Activated CD4-positive, alpha-beta T cell treated with anti-CD3 and anti-CD28 coated beads for 36 hours (primary cell): ENCODE measurements around the gene PTPN5. TPM values are rescaled to one million over a fixed set of nuclear protein-coding genes. Genes with fewer than 3 reads are reported as not detected.
A peak's percentile ranks its signal among the peaks of the same experiment; 100 is the strongest.
"Not testable (repeated sequence)": the region's sequence is repeated elsewhere in the genome, so short reads cannot be mapped to it uniquely, and the experiment has no call there.

Experiments
- ATAC-seq: fragments of 200-7000 bp; cut with Tn5 transposase; one replicate; pipeline ENCODE4 v1.10.0; 2021; ENCODE audit warnings: mild to moderate bottlenecking, moderate library complexity
- CTCF ChIA-PET: fragments of 350-600 bp; sonication (Branson Sonifier 250); formaldehyde crosslinking; loops from one replicate; lab custom pipeline; 2021; ENCODE audit warnings: antibody characterized with exemption; lab: Charles Lee
- POLR2A ChIA-PET: fragments of 350-600 bp; sonication (Branson Sonifier 250); formaldehyde crosslinking; loops from one replicate; lab custom pipeline; 2021; ENCODE audit warnings: antibody characterized with exemption, inconsistent platforms; lab: Charles Lee
- DNase-seq: peaks from one replicate; pipeline ENCODE4 v3.0.0-alpha.2; 2020
- H3K27ac Mint-ChIP-seq: one replicate; pipeline ENCODE4 v1.8.0; 2021; ENCODE audit warnings: mixed read lengths
- H3K27me3 Mint-ChIP-seq: one replicate; pipeline ENCODE4 v1.8.0; 2021; ENCODE audit warnings: mixed read lengths
- H3K36me3 Mint-ChIP-seq: one replicate; pipeline ENCODE4 v1.8.0; 2021; ENCODE audit warnings: low read depth, mixed read lengths
- H3K4me1 Mint-ChIP-seq: one replicate; pipeline ENCODE4 v1.8.0; 2021; ENCODE audit warnings: mixed read lengths
- H3K4me3 Mint-ChIP-seq: one replicate; pipeline ENCODE4 v1.8.0; 2021; ENCODE audit warnings: mild to moderate bottlenecking, moderate library complexity, mixed read lengths
- H3K9me3 Mint-ChIP-seq: one replicate; pipeline ENCODE4 v1.8.0; 2021; ENCODE audit warnings: low read depth, mixed read lengths
- intact Hi-C, 2 experiments: fragments of 100-400 bp; cut with DNase I in 1 of 2; cut with micrococcal nuclease in 1 of 2; formaldehyde crosslinking; loops; one replicate each; pipeline versions ENCODE4 v1.14.2 to v1.15.1; 2022 to 2024; cut with DNase I, micrococcal nuclease
- total RNA-seq, 2 experiments: library from RNA; stranded (reverse); gene quantifications; one replicate each; pipeline ENCODE4 v1.2.3, GENCODE V29; 2021

The PTPN5 gene
- total RNA-seq, 2 experiments from 2014 or later = not detected

GRCh38 chr11:18699269-18699596 lies 92.4 kb downstream of the PTPN5 start:
- Mint-ChIP-seq H3K36me3 (no peaks in the 10 kb centered on the region), H3K27ac (no peak overlapping the region), H3K27me3 (peaks cover 3% of the 10 kb centered on the region), H3K9me3 (no peaks in the 10 kb centered on the region), H3K4me1 (peaks cover 13% of the 10 kb centered on the region), H3K4me3 (peak overlapping the region; percentile 67)
- DNase-seq (no peak), ATAC-seq (no peak)
- ChIA-PET POLR2A (no interaction called here), CTCF (interaction anchor here (0.7 kb wide), 1 partner anchor 23 kb away, joined by 4 read pairs; no protein-coding TSS in a partner anchor)
- intact Hi-C loops = loop anchor here in 1 of 2 experiments (2.0 to 10.0 kb wide), 4 partner anchors 26 to 546 kb away; partner anchors contain the start of genes E2F8 and UEVLD

DNA sequence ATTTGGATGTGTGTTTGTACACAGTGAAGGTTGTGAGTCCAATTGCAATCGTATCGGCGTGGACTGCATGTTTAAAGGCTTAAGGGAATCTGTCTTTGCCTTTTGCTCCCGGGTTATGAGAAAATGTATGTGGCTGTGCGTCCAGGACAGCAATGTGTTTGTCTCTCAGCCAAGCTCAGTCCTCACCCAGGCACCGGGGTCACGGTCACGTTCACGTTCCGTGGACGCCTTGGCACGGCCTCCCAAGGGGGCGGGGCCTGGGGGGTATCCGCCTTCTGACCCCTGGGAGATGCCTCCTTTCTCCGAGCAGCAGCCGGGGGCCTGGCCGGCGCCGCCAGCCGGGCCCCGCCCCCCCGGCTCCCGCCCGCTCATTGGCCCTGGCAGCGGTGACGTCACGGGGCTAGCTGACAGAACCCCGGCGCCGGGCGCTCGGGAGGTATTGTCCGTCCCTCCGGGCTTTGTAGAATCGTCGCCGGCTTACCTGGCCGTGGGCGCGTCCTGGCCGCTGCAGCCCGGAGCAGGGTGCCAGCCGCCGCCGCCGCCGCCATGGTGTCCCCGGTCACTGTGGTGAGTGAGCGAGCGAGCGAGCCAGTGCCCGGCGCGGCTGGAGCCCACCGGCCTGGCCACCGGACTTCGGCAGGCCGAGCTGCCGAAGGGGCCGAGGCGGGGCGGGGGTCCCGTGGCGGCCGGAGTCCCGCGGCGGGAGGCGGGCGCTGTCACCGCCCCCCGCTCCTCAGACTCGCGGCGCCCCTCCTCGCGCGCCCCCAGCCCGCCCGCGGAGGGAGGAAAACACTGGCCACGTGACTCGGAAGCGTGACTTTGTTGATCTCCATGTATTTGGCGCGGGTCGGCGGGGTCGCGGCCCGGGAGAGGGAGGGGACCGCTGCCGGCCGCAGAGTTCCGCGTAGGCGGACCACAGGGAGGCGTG lies 93.0 kb downstream of the PTPN5 start, which contains the start of gene TMEM86A:
Gene TMEM86A, plus strand, starts transcription at position 439 of the 928 bp plus-strand sequence. Its CDS starts 108 bp downstream, at position 547.
- Mint-ChIP-seq H3K27me3 (peaks cover 3% of the 10 kb centered on the region), H3K36me3 (no peaks in the 10 kb centered on the region), H3K4me3 (peak within 1 kb of the TSS; percentile 72), H3K27ac (peak within 1 kb of the TSS; percentile 69), H3K4me1 (peaks cover 13% of the 10 kb centered on the region), H3K9me3 (no peaks in the 10 kb centered on the region)
- POLR2A ChIA-PET = no interaction called here
- intact Hi-C loops = loop anchor here (1.0 to 10.0 kb wide), 8 partner anchors 23 to 546 kb away; partner anchors contain the start of genes SPTY2D1 (in 2 of the 2), E2F8 (in 1 of the 2), GTF2H1 (in 1 of the 2) and HPS5 (in 1 of the 2)
- ATAC-seq = peak; percentile 96
- DNase-seq = peak; percentile 93
- CTCF ChIA-PET = interaction anchor here (0.9 kb wide), 1 partner anchor 23 kb away, joined by 3 read pairs; no protein-coding TSS in a partner anchor

- ATAC-seq = no peak
- ChIA-PET CTCF (interaction anchor here (0.6 to 1.4 kb wide), 2 partner anchors 18 to 157 kb away, joined by 3 to 5 read pairs; no protein-coding TSS in a partner anchor), POLR2A (no interaction called here)
- Mint-ChIP-seq H3K36me3 (no peaks in the 10 kb centered on the region), H3K27me3 (peaks cover 3% of the 10 kb centered on the region), H3K27ac (no peak overlapping the region), H3K4me1 (peaks cover 13% of the 10 kb centered on the region), H3K9me3 (no peaks in the 10 kb centered on the region), H3K4me3 (no peak overlapping the region)
- DNase-seq = no peak
- intact Hi-C loops = loop anchor here in 1 of 2 experiments (10.0 kb wide), 1 partner anchor 547 kb away; the partner anchor contains the start of gene E2F8
Observed at GRCh38 chr11:18697576-18697975, 94.0 kb downstream of the PTPN5 start.

- intact Hi-C loops = loop anchor here in 1 of 2 experiments (10.0 kb wide), 1 partner anchor 548 kb away; the partner anchor contains the start of gene E2F8
- Mint-ChIP-seq H3K27ac (no peak overlapping the region), H3K9me3 (no peaks in the 10 kb centered on the region), H3K27me3 (peaks cover 3% of the 10 kb centered on the region), H3K4me3 (no peak overlapping the region), H3K36me3 (no peaks in the 10 kb centered on the region), H3K4me1 (peaks cover 13% of the 10 kb centered on the region)
- ATAC-seq = no peak
- ChIA-PET POLR2A (no interaction called here), CTCF (interaction anchor here (0.7 to 1.4 kb wide), 2 partner anchors 28 to 156 kb away, joined by 3 to 5 read pairs; no protein-coding TSS in a partner anchor)
- DNase-seq = no peak
Observed at GRCh38 chr11:18696638-18697225, 94.9 kb downstream of the PTPN5 start.

DNA sequence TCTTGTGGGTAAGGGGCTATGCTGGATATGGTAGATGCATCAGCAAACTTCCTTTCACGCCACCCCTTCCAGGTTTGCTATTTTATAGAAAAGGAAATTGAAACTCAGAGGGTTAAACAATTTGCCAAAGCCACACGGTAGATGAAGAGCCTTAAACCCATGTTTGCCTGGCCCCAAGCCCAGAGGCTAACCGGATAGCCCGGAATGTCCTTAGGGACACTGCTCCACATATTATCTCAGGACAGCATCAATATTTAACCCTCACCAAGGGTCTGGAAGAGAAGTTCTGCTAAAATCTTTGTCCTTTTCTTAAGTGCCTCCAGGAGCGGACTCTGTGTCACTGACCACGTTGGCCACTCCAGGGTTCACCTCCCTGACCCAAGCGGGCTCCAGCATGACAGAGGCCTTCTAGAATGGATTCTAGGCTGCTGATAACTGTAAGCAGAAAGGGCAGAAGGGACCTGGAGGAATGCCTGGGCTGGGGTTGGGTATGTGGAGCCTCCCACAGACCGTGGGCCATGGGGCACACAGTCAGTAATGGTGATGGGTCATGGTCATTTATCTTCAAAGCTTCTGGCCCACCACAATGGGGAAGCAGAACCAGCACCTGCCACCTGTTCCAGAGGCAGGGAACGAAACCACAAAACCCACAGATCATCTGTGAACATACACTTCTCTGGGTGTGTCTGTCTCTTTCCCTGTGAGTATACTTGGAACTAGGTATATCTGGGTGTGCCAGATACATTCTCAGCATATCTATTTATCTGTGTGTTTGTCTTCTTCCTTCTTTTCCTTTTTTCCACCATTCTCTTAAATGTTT lies 98.4 kb downstream of the PTPN5 start:
- CTCF ChIA-PET = interaction anchor here (0.6 kb wide), 2 partner anchors 71 to 1169 kb away, joined by 3 read pairs; no protein-coding TSS in a partner anchor

DNA sequence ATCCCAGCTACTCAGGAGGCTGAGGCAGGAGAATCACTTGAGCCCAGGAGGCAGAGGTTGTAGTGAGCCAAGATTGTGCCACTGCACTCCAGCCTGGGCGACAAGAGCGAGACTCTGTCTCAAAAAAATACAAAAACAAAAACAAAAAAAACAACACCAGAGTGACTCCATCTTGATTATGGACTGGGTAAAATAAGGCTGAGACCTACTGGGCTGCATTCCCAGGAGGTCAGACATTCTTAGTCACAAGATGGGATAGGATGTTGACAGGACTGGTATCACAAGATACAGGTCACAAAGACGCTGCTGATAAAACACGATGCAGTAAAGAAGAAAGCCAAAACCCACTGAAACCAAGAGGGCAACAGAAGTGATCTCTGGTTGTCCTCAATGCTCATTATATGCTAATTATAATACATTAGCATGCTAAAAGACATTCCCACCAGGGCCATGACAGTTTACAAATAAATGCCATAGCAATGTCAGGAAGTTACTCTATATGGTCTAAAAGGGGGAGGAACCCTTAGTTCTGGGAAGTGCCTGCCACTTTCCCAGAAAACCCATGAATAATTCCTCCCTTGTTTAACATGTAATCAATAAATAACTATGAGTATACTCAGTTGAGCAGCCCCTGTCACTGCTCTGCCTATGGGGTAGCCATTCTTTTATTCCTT lies 100.0 kb downstream of the PTPN5 start:
- DNase-seq, H3K4me3 Mint-ChIP-seq, ATAC-seq, H3K36me3 Mint-ChIP-seq, POLR2A ChIA-PET, H3K27me3 Mint-ChIP-seq, H3K9me3 Mint-ChIP-seq, H3K4me1 Mint-ChIP-seq, H3K27ac Mint-ChIP-seq: not testable (repeated sequence)
- CTCF ChIA-PET = interaction anchor here (0.7 to 1.0 kb wide), 3 partner anchors 21 to 1139 kb away, joined by 3 read pairs; no protein-coding TSS in a partner anchor
- intact Hi-C loops = loop anchor here in 1 of 2 experiments (10.0 kb wide), 1 partner anchor 553 kb away; the partner anchor contains the start of gene E2F8

More for the DNA sequence above, 98.4 kb downstream of the PTPN5 start:
- H3K9me3 Mint-ChIP-seq = no peaks in the 10 kb centered on the region
- no peak overlapping the region for H3K27ac Mint-ChIP-seq
- H3K4me1 Mint-ChIP-seq = peaks cover 4% of the 10 kb centered on the region
- POLR2A ChIA-PET = no interaction called here
- no peak for DNase-seq
- no peak for ATAC-seq
- no peaks in the 10 kb centered on the region for H3K36me3 Mint-ChIP-seq
- intact Hi-C loops = loop anchor here in 1 of 2 experiments (10.0 kb wide), 1 partner anchor 552 kb away; the partner anchor contains the start of gene E2F8
- no peak overlapping the region for H3K4me3 Mint-ChIP-seq
- no peaks in the 10 kb centered on the region for H3K27me3 Mint-ChIP-seq

GRCh38 chr11:18684267-18684666 lies 107.3 kb downstream of the PTPN5 start:
- Mint-ChIP-seq H3K4me3 (no peak overlapping the region), H3K27ac (no peak overlapping the region), H3K4me1 (peaks cover 4% of the 10 kb centered on the region), H3K27me3 (no peaks in the 10 kb centered on the region), H3K9me3 (no peaks in the 10 kb centered on the region), H3K36me3 (no peaks in the 10 kb centered on the region)
- intact Hi-C loops = no loop called here
- no peak for ATAC-seq
- no peak for DNase-seq
- ChIA-PET CTCF (interaction anchor here (1.0 to 1.8 kb wide), 2 partner anchors 38 to 47 kb away, joined by 4 to 10 read pairs; no protein-coding TSS in a partner anchor), POLR2A (no interaction called here)

DNA sequence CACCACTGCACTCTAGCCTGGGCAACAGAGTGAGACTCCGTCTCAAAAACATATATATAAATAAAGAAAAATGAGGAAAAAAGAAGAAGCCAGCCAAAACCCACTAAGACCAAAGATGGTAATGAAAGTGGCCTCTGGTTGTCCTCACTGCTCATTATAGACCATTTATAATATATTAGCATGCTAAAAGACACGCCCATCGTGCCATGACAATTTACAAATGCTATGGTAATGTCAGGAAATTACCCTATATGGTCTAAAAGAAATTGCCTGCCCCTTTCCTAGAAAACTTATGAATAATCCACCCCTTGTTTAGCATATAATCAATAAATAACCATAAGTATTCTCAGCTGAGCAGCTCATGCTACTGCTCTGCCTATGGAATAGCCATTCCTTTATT lies 109.1 kb downstream of the PTPN5 start:
- peaks cover 4% of the 10 kb centered on the region for H3K4me1 Mint-ChIP-seq
- no peak overlapping the region for H3K4me3 Mint-ChIP-seq
- ChIA-PET CTCF (interaction anchor here (1.2 kb wide), 1 partner anchor 40 kb away, joined by 3 read pairs; no protein-coding TSS in a partner anchor), POLR2A (no interaction called here)
- intact Hi-C loops = no loop called here
- H3K36me3 Mint-ChIP-seq = no peaks in the 10 kb centered on the region
- DNase-seq (no peak), ATAC-seq (no peak)
- no peaks in the 10 kb centered on the region for H3K27me3 Mint-ChIP-seq
- H3K9me3 Mint-ChIP-seq = no peaks in the 10 kb centered on the region
- H3K27ac Mint-ChIP-seq = no peak overlapping the region

- H3K27me3 Mint-ChIP-seq, ATAC-seq, H3K4me1 Mint-ChIP-seq, H3K9me3 Mint-ChIP-seq, POLR2A ChIA-PET, H3K27ac Mint-ChIP-seq, H3K4me3 Mint-ChIP-seq, H3K36me3 Mint-ChIP-seq, DNase-seq, intact Hi-C loops: not testable (repeated sequence)
- CTCF ChIA-PET = interaction anchor here (1.2 kb wide), 1 partner anchor 40 kb away, joined by 3 read pairs; no protein-coding TSS in a partner anchor
Observed at GRCh38 chr11:18681949-18682348, 109.6 kb downstream of the PTPN5 start.
